CD4-positive, alpha-beta T cell (primary cell): ENCODE measurements around the gene CCDC33. TPM values are rescaled to one million over a fixed set of nuclear protein-coding genes. Genes with fewer than 3 reads are reported as not detected.
A peak's percentile ranks its signal among the peaks of the same experiment; 100 is the strongest.

Experiments used
- ATAC-seq: fragments of 200-7000 bp; cut with Tn5 transposase; one replicate; pipeline ENCODE4 v1.10.0; 2022; ENCODE audit warnings: mild to moderate bottlenecking; ENCODE audit not compliant: poor library complexity
- CTCF ChIA-PET: fragments of 350-600 bp; sonication (Branson Sonifier 250); formaldehyde crosslinking; loops from one replicate; lab custom pipeline; 2021; ENCODE audit warnings: antibody characterized with exemption, inconsistent platforms; lab: Charles Lee
- POLR2A ChIA-PET: fragments of 350-600 bp; sonication (Branson Sonifier 250); formaldehyde crosslinking; loops from one replicate; lab custom pipeline; 2021; ENCODE audit warnings: antibody characterized with exemption, inconsistent platforms; lab: Charles Lee
- DNase-seq, 14 experiments: peaks; one replicate each; pipeline ENCODE4 v3.0.0-alpha.2; 2013 to 2020; ENCODE audit warnings: mixed read lengths in 2 of 14
- H3K27ac ChIP-seq, 2 donors: one replicate each; pipeline versions ENCODE4 v1.5.1 to v1.7.0; 2013; ENCODE audit warnings: low read length in 2 of 2, low read depth in 1 of 2, mild to moderate bottlenecking in 1 of 2
- H3K27me3 ChIP-seq, 2 experiments: 1 replicate in 1 of 2; 2 replicates in 1 of 2; pipeline versions ENCODE4 v1.6.1 to v1.7.0; 2013; ENCODE audit warnings: low read length in 2 of 2, control low read depth in 1 of 2, mild to moderate bottlenecking in 1 of 2, moderate library complexity in 1 of 2; ENCODE audit not compliant: insufficient read depth in 2 of 2, control insufficient read depth in 1 of 2
- H3K36me3 ChIP-seq: one replicate; pipeline ENCODE4 v1.6.1; 2013; ENCODE audit warnings: low read length, control low read depth; ENCODE audit not compliant: insufficient read depth
- H3K4me1 ChIP-seq: one replicate; pipeline ENCODE4 v1.6.1; 2013; ENCODE audit warnings: low read length, control low read depth; ENCODE audit not compliant: insufficient read depth
- H3K4me3 ChIP-seq: one replicate; pipeline ENCODE4 v1.5.1; 2013; ENCODE audit warnings: mild to moderate bottlenecking, low read length, moderate library complexity
- H3K9me3 ChIP-seq, 2 experiments: 1 replicate in 1 of 2; 2 replicates in 1 of 2; pipeline versions ENCODE4 v1.6.1 to v1.7.0; 2013; ENCODE audit warnings: low read length in 2 of 2, mild to moderate bottlenecking in 2 of 2, control low read depth in 1 of 2, moderate library complexity in 1 of 2; ENCODE audit not compliant: control insufficient read depth in 1 of 2, insufficient read depth in 1 of 2
- H3K27ac Mint-ChIP-seq: one replicate; pipeline ENCODE4 v1.8.0; 2020; ENCODE audit warnings: mixed read lengths
- H3K27me3 Mint-ChIP-seq: one replicate; pipeline ENCODE4 v1.8.0; 2021; ENCODE audit warnings: mixed read lengths
- H3K36me3 Mint-ChIP-seq: one replicate; pipeline ENCODE4 v1.8.0; 2021; ENCODE audit warnings: low read depth, mixed read lengths
- H3K4me1 Mint-ChIP-seq: one replicate; pipeline ENCODE4 v1.8.0; 2021; ENCODE audit warnings: low read depth, mixed read lengths
- H3K4me3 Mint-ChIP-seq: one replicate; pipeline ENCODE4 v1.8.0; 2020; ENCODE audit warnings: mild to moderate bottlenecking, mixed read lengths
- H3K9me3 Mint-ChIP-seq: one replicate; pipeline ENCODE4 v1.8.0; 2020; ENCODE audit warnings: mixed read lengths
- intact Hi-C, 2 experiments: fragments of 100-400 bp; cut with DNase I in 1 of 2; cut with micrococcal nuclease in 1 of 2; formaldehyde crosslinking; loops; one replicate each; pipeline versions ENCODE4 v1.15.1 to v1.9.0; 2023 to 2025; cut with DNase I, micrococcal nuclease
- total RNA-seq, 174 experiments: library from RNA in 2 of 174; stranded (reverse) in 2 of 174; gene quantifications; one replicate each; pipeline ENCODE4 v1.2.3 and lab custom pipeline; 2021 to 2026
- TF ChIP-seq, protein P1 (sequence below): fragments of 200-600 bp; IDR thresholded peaks from one replicate; pipeline ENCODE4 v1.8.0; 2022; ENCODE audit warnings: antibody characterized with exemption, mild to moderate bottlenecking

Gene CCDC33
- total RNA-seq, 2 experiments from 2014 or later, result not detected

DNA sequence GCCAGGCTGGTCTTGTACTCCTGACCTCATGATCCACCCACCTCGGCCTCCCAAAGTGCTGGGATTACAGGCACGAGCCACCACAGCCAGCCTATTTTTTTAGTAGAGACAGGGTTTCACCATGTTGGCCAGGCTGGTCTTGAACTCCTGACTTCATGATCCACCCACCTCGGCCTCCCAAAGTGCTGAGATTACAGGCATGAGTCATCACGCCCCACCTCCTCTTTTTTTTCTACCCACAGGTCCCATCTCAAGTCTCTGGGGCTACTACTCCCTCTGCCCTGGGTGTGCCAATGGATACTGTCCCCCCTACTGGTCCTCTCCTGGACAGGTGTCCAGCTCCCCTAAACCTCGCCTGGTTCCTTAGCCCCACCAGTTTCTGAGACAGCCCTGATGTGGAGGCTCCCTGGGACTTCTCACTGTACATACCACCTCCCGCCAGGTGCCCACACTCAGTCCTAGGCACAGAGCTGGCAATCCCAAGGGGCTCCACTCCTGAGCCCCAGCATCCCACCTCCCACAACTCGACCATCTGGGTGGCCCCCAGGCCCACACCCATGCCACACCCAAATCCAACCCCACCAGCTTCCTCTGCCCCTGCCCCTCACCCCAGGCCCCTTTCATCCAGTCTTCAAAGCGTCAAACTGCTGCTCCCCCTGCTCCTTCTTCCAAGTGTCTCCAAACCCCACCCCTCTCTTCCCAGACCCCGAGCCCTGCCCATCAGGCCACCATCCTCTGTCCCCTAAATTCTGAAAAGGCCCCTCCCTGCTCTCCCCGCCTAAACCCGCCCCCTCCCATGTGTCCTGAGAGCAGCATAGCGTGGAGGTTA lies 144.4 kb downstream of the CCDC33 start:
- H3K27me3 ChIP-seq, result no peaks in the 10 kb centered on the region
- CTCF ChIA-PET, result no interaction called here
- Mint-ChIP-seq H3K36me3 (no peaks in the 10 kb centered on the region), H3K4me1 (peaks cover 19% of the 10 kb centered on the region), H3K4me3 (no peak overlapping the region), H3K27ac (no peak overlapping the region), H3K9me3 (no peaks in the 10 kb centered on the region), H3K27me3 (no peaks in the 10 kb centered on the region)
- DNase-seq (no peak), ATAC-seq (no peak)
- H3K27ac ChIP-seq, result no peak overlapping the region
- H3K36me3 ChIP-seq, result no peaks in the 10 kb centered on the region
- POLR2A ChIA-PET, result no interaction called here
- peaks cover 40% of the 10 kb centered on the region for H3K4me1 ChIP-seq
- TF ChIP-seq, protein P1, sequence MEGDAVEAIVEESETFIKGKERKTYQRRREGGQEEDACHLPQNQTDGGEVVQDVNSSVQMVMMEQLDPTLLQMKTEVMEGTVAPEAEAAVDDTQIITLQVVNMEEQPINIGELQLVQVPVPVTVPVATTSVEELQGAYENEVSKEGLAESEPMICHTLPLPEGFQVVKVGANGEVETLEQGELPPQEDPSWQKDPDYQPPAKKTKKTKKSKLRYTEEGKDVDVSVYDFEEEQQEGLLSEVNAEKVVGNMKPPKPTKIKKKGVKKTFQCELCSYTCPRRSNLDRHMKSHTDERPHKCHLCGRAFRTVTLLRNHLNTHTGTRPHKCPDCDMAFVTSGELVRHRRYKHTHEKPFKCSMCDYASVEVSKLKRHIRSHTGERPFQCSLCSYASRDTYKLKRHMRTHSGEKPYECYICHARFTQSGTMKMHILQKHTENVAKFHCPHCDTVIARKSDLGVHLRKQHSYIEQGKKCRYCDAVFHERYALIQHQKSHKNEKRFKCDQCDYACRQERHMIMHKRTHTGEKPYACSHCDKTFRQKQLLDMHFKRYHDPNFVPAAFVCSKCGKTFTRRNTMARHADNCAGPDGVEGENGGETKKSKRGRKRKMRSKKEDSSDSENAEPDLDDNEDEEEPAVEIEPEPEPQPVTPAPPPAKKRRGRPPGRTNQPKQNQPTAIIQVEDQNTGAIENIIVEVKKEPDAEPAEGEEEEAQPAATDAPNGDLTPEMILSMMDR, result no peak
- no peak overlapping the region for H3K4me3 ChIP-seq
- intact Hi-C loops, result loop anchor here in 1 of 2 experiments (5.0 kb wide), 1 partner anchor 567 kb away; no protein-coding TSS in a partner anchor
- no peaks in the 10 kb centered on the region for H3K9me3 ChIP-seq

DNA sequence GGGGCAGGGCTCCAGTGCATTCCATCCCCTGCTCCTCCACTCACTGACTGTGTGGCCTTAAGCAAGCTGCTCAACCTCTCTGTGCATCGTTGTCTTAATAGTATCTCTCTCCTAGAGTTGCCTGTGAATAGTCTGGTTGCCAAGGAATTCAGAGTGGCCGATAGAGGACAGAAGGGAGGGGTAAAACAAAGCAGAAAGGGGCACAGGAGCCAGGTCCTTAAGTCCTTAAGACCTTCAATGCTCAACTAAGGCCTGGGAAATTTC lies 145.0 kb downstream of the CCDC33 start:
- intact Hi-C loops, result loop anchor here in 1 of 2 experiments (5.0 kb wide), 1 partner anchor 566 kb away; no protein-coding TSS in a partner anchor
- peak in 1 of 14 experiments; percentile 4 for DNase-seq
- Mint-ChIP-seq H3K27me3 (no peaks in the 10 kb centered on the region), H3K9me3 (no peaks in the 10 kb centered on the region), H3K4me3 (no peak overlapping the region), H3K27ac (no peak overlapping the region), H3K36me3 (no peaks in the 10 kb centered on the region), H3K4me1 (peaks cover 19% of the 10 kb centered on the region)
- CTCF ChIA-PET, result no interaction called here
- TF ChIP-seq, protein P1, result no peak
- Histone ChIP-seq H3K27ac (no peak overlapping the region), H3K36me3 (no peaks in the 10 kb centered on the region), H3K27me3 (no peaks in the 10 kb centered on the region), H3K4me1 (peaks cover 42% of the 10 kb centered on the region), H3K4me3 (no peak overlapping the region), H3K9me3 (no peaks in the 10 kb centered on the region)
- POLR2A ChIA-PET, result no interaction called here
- no peak for ATAC-seq

DNA sequence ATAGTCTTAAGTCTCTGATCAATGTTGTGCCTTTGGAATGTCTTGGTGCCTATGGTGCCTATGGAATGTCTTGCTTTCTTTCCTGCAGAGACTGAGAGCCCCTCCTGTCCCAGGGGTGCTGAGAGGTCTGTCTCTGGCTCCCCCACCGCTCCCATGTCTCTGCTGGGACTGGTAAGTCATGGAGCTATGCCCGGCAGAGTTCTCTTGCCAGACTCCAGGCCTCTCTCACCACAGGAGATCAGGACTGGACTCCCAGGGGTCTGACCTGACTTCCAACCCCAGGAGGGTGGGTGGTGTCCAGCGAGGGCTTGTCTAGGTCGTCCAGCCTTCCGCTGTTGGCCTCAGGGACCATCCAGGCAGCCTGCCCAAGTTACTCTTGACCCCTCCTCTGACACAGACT lies 145.4 kb downstream of the CCDC33 start:
- intact Hi-C loops, result loop anchor here in 1 of 2 experiments (5.0 kb wide), 1 partner anchor 566 kb away; no protein-coding TSS in a partner anchor
- Histone ChIP-seq H3K27ac (no peak overlapping the region), H3K36me3 (no peaks in the 10 kb centered on the region), H3K9me3 (no peaks in the 10 kb centered on the region), H3K4me1 (peaks cover 42% of the 10 kb centered on the region), H3K4me3 (no peak overlapping the region), H3K27me3 (no peaks in the 10 kb centered on the region)
- peak in 1 of 14 experiments; percentile 14 for DNase-seq
- Mint-ChIP-seq H3K4me1 (peaks cover 19% of the 10 kb centered on the region), H3K27ac (no peak overlapping the region), H3K9me3 (no peaks in the 10 kb centered on the region), H3K4me3 (no peak overlapping the region), H3K36me3 (no peaks in the 10 kb centered on the region), H3K27me3 (no peaks in the 10 kb centered on the region)
- ChIA-PET CTCF (interaction anchor here (1.5 to 1.8 kb wide), 2 partner anchors 58 to 164 kb away, joined by 4 to 20 read pairs; no protein-coding TSS in a partner anchor), POLR2A (interaction anchor here (0.6 kb wide), 1 partner anchor 233 kb away, joined by 3 read pairs; no protein-coding TSS in a partner anchor)
- TF ChIP-seq, protein P1, result no peak
- ATAC-seq, result no peak
